A673 (cell line): Measurements from ENCODE around the gene EGFL8. TPM values are rescaled to one million over a fixed set of nuclear protein-coding genes. Genes with fewer than 3 reads are reported as not detected.

Experiments used
- BruUV-seq: library from RNA; stranded (reverse); fragments of 400-500 nt; replicated peaks from 2 replicates; lab custom pipeline; 2021; lab: Mats Ljungman, UMichigan
- CTCF ChIA-PET: fragments of 300-600 bp; sonication (Branson Sonifier 250); formaldehyde crosslinking; loops from one replicate; lab custom pipeline; 2022; ENCODE audit warnings: antibody characterized with exemption; lab: Charles Lee
- POLR2A ChIA-PET: fragments of 300-600 bp; sonication (Branson Sonifier 250); formaldehyde crosslinking; loops from one replicate; lab custom pipeline; 2022; ENCODE audit warnings: antibody characterized with exemption; ENCODE audit not compliant: low non-redundant PET; lab: Charles Lee
- DNase-seq: peaks from one replicate; pipeline ENCODE4 v3.0.0-alpha.2; 2015; ENCODE audit warnings: low spot score
- H3K27ac ChIP-seq: fragments of 200-600 bp; sonication (generic); 2 replicates; pipeline ENCODE4 v1.5.1; 2016; ENCODE audit warnings: mixed run types, low read depth, mild to moderate bottlenecking, mixed read lengths, antibody characterized with exemption, low read length; ENCODE audit not compliant: poor library complexity, severe bottlenecking
- H3K27me3 ChIP-seq: fragments of 200-600 bp; sonication (generic); replicated peaks from 2 replicates; pipeline ENCODE4 v1.6.1; 2017; ENCODE audit warnings: mixed run types, low read depth, mild to moderate bottlenecking, mixed read lengths, antibody characterized with exemption, low read length; ENCODE audit not compliant: insufficient read depth, poor library complexity
- H3K36me3 ChIP-seq: fragments of 200-600 bp; sonication (generic); 2 replicates; pipeline ENCODE4 v1.6.1; 2016; ENCODE audit warnings: mixed run types, mild to moderate bottlenecking, mixed read lengths, antibody characterized with exemption, low read length; ENCODE audit not compliant: insufficient read depth, poor library complexity, severe bottlenecking
- H3K4me1 ChIP-seq: fragments of 200-600 bp; sonication (generic); 2 replicates; pipeline ENCODE4 v1.6.1; 2017; ENCODE audit warnings: mixed run types, mild to moderate bottlenecking, mixed read lengths, antibody characterized with exemption, low read length; ENCODE audit not compliant: insufficient read depth, poor library complexity, severe bottlenecking
- H3K4me3 ChIP-seq: fragments of 200-600 bp; sonication (generic); 2 replicates; pipeline ENCODE4 v1.5.1; 2016; ENCODE audit warnings: low read depth, mixed run types, mild to moderate bottlenecking, mixed read lengths, low read length; ENCODE audit not compliant: poor library complexity, severe bottlenecking
- H3K9me3 ChIP-seq: fragments of 200-600 bp; sonication (generic); 2 replicates; pipeline ENCODE4 v1.6.1; 2016; ENCODE audit warnings: mixed run types, low read depth, mild to moderate bottlenecking, mixed read lengths, antibody characterized with exemption, low read length; ENCODE audit not compliant: poor library complexity, severe bottlenecking
- EZH2 ChIP-seq: fragments of 200-600 bp; sonication (generic); IDR thresholded peaks from 2 replicates; pipeline ENCODE4 v1.6.1; 2017; ENCODE audit warnings: borderline replicate concordance, low read depth, mild to moderate bottlenecking, mixed read lengths, antibody characterized with exemption, low read length; ENCODE audit not compliant: poor library complexity, severe bottlenecking
- intact Hi-C: fragments of 100-400 bp; cut with micrococcal nuclease; formaldehyde crosslinking; loops from one replicate; pipeline ENCODE4 v1.10.0; 2022; ENCODE audit not compliant: unreplicated experiment
- total RNA-seq: library from RNA; stranded (reverse); gene quantifications from 2 replicates; pipeline ENCODE4 v1.2.3, GENCODE V29; 2021
- TF ChIP-seq, protein P1 (sequence below): fragments of 300-800, 200-600 bp; sonication (generic); conservative IDR thresholded peaks from 2 replicates; pipeline ENCODE4 v1.5.1; 2017; ENCODE audit warnings: low read depth, mild to moderate bottlenecking, antibody characterized with exemption, low read length, moderate library complexity, mixed read lengths

Gene EGFL8
- total RNA-seq, 1 experiment from 2014 or later: 32.4 TPM

DNA sequence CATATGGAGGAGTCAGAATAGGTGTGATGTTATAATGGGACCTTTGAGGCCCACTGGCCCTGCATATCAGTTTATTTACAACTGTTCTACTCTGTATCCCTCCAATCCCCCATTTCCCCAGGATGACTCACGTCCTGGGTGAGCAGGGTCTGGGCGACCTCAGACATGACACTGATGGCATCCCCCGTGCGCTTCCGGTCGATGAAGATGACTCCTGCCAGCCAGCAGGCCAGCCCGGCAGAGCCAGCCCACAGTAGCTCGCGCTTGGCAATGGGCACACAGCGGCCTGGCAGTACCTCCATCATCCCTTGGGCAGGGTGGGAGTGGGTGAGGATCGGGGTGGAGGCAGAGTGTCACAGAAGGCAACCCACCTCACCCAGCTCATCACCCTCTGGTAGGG is 5.9 kb downstream of the EGFL8 start:
- no TSS peak for BruUV-seq
- DNase-seq: no peak
- ChIA-PET POLR2A (interaction anchor here (0.6 kb wide), 1 partner anchor 47 kb away, joined by 3 read pairs; no protein-coding TSS in a partner anchor), CTCF (no interaction called here)
- no peaks in the 10 kb centered on the region for H3K9me3 ChIP-seq
- no peak overlapping the region for H3K27ac ChIP-seq
- H3K4me1 ChIP-seq: peaks cover 6% of the 10 kb centered on the region
- TF ChIP-seq, protein P1, sequence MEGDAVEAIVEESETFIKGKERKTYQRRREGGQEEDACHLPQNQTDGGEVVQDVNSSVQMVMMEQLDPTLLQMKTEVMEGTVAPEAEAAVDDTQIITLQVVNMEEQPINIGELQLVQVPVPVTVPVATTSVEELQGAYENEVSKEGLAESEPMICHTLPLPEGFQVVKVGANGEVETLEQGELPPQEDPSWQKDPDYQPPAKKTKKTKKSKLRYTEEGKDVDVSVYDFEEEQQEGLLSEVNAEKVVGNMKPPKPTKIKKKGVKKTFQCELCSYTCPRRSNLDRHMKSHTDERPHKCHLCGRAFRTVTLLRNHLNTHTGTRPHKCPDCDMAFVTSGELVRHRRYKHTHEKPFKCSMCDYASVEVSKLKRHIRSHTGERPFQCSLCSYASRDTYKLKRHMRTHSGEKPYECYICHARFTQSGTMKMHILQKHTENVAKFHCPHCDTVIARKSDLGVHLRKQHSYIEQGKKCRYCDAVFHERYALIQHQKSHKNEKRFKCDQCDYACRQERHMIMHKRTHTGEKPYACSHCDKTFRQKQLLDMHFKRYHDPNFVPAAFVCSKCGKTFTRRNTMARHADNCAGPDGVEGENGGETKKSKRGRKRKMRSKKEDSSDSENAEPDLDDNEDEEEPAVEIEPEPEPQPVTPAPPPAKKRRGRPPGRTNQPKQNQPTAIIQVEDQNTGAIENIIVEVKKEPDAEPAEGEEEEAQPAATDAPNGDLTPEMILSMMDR: no peak
- no peak for TF ChIP-seq EZH2
- no peak overlapping the region for H3K4me3 ChIP-seq
- H3K36me3 ChIP-seq: peaks cover 47% of the 10 kb centered on the region
- intact Hi-C loops: no loop called here
- no peaks in the 10 kb centered on the region for H3K27me3 ChIP-seq

DNA sequence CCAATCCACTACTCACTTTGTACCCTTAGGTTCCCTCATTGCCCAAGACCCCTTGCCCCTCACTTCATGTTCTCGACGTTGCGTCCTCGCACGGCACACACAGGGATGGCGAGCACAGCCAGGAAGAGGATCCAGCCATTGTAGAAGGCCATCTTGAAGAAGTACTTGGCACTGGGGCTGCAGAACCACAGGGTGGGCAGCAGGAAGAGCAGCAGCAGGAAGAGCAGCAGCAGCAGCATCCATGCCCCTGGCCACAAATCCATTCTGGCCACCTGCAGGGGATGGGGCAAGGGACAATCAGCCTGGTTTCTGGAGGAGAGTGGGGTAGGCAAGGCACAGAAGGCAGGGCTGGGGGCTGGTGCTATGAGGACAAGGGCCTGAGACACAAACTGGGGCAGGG is 6.8 kb downstream of the EGFL8 start:
- no TSS peak for BruUV-seq
- ChIA-PET CTCF (no interaction called here), POLR2A (interaction anchor here (0.6 kb wide), 1 partner anchor 48 kb away, joined by 3 read pairs; no protein-coding TSS in a partner anchor)
- H3K36me3 ChIP-seq: peaks cover 45% of the 10 kb centered on the region
- H3K27ac ChIP-seq: no peak overlapping the region
- H3K9me3 ChIP-seq: no peaks in the 10 kb centered on the region
- peaks cover 7% of the 10 kb centered on the region for H3K4me1 ChIP-seq
- no peak for DNase-seq
- H3K27me3 ChIP-seq: no peaks in the 10 kb centered on the region
- intact Hi-C loops: no loop called here
- H3K4me3 ChIP-seq: no peak overlapping the region
- TF ChIP-seq EZH2: no peak
- TF ChIP-seq, protein P1: no peak

DNA sequence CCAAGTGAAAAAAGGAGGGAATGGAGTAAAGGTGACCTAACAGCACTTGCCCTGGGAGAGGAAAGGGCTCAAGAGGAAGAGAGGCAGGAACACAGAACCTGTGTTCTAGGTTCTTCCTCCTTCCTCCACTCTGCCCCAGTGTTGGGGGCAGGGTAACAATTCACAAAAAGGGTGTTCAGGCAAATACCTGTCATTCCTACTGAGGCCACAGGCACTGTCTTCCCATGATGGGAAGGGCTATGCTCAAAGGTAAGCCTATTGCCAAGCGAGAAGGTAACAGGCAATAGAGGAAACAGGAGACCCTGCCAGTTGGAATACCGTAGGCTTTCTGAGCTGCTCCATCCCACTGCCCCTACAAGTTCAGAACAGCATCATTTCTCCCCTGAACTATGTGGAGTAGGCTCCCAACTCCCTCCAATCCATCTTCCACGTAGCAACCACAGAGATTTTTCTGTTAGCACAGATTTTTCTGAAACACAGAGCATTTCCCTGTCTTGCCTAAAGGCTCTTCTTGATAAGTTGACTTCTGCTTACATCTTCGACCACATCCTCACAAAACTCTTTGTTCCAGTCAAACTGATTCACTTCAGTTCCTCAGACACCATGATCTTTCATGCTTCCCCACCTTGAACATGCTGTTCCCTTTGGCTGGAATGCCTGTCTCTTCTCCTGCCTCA is 8.8 kb downstream of the EGFL8 start:
- intact Hi-C loops: no loop called here
- H3K9me3 ChIP-seq: no peaks in the 10 kb centered on the region
- ChIA-PET CTCF (interaction anchor here (0.6 kb wide), 1 partner anchor 649 kb away, joined by 4 read pairs; no protein-coding TSS in a partner anchor), POLR2A (no interaction called here)
- H3K4me3 ChIP-seq: no peak overlapping the region
- peaks cover 29% of the 10 kb centered on the region for H3K36me3 ChIP-seq
- H3K27ac ChIP-seq: no peak overlapping the region
- no peak for DNase-seq
- TF ChIP-seq, protein P1: no peak
- no peaks in the 10 kb centered on the region for H3K27me3 ChIP-seq
- BruUV-seq: no TSS peak
- peaks cover 19% of the 10 kb centered on the region for H3K4me1 ChIP-seq
